ENCODE data around the gene RELL2. TPM values are rescaled to one million over a fixed set of nuclear protein-coding genes. Genes with fewer than 3 reads are reported as not detected.
A peak's percentile ranks its signal among the peaks of the same experiment; 100 is the strongest.

The RELL2 gene
- total RNA-seq, 1 donor from 2014 or later: 19.3 TPM

DNA sequence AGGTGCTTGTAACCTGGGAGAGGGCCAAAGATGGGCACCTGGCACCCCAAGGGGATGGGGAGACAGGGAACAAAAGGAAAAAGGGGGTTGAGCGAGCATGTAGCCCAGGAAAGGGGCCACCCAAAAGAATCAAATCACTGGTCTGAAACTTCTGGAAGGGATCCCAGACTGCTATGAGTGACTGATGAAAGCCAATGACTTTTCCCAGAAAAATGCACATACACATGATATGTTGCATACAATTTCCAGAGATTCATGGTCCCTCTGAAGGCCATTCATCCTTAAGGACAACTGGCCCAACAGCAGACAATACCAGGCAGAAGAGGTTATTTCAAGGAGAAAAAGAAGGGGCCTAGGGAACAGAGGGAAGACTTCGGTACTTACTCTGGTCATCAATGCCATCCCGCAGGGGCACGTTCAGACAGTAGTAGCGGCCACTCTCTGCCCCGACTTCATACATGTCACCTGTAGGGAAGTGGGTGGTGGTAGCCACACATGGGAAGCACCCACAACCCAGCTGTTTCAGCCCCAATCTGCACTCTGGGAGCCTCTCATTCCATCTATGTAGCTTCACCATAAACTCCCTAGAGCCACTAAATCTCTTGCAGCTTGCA is 8.5 kb upstream of the RELL2 start:
- no peaks in the 10 kb centered on the region for H3K9me3 Mint-ChIP-seq
- no peak overlapping the region for H3K4me3 Mint-ChIP-seq
- no peaks in the 10 kb centered on the region for H3K27me3 Mint-ChIP-seq (ENCODE audit: insufficient read depth)
- intact Hi-C loops (cut with micrococcal nuclease): no loop called here
- DNase-seq (ENCODE audit: low spot score): no peak
- no peak overlapping the region for H3K27ac Mint-ChIP-seq
- H3K36me3 Mint-ChIP-seq (ENCODE audit: low read depth): peaks cover 52% of the 10 kb centered on the region
- peaks cover 17% of the 10 kb centered on the region for H3K4me1 Mint-ChIP-seq (ENCODE audit: low read depth)

DNA sequence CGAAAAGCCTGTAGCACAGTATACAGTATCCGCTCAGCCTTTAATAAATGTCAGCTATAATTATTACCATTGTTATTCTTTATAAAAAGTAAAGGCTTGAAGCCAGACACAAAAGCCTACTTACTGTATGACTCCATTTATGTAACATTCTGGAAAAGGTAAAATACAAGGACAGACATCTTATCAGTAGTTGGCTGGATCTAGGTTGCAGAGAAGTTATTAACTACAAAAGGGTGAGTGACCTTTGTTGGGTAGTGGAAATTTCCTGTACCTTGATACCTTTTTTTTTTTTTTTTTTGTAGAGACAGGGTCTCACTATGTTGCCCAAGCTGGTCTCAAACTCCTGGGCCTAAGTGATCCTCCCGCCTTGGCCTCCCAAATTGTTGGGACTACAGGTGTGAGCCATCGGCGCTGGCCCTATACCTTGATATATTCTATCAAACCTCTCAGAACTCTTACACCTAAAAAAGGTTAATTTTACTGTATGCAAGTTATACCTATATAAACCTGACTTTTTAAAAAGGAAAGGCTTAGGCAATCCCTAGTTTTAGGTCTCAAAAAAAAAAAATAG is 6.1 kb upstream of the RELL2 start:
- Mint-ChIP-seq H3K4me1 (ENCODE audit: low read depth) (peaks cover 27% of the 10 kb centered on the region), H3K36me3 (ENCODE audit: low read depth) (peaks cover 45% of the 10 kb centered on the region), H3K27ac (no peak overlapping the region), H3K4me3 (no peak overlapping the region), H3K27me3 (ENCODE audit: insufficient read depth) (no peaks in the 10 kb centered on the region), H3K9me3 (no peaks in the 10 kb centered on the region)
- DNase-seq (ENCODE audit: low spot score): no peak
- intact Hi-C loops (cut with micrococcal nuclease): no loop called here

DNA sequence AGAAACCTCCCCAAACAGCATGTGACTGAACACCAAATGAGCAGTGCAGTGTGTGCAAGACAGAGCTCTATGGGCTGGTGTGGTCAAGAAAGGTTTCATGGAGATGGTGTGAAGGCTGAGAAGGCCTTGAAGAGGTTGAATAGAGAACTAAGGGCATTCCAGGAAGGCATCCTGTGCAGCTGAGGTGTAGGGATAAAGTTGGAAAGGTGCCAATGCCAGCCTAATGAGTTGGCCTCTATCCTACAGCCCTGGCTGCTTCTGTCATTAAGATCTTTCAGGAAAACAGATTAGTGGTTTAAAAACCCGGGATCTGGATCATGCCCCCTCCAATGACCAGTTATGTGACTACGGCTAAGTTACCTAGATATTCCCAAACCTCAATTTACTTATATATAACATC is 4.1 kb upstream of the RELL2 start:
- Mint-ChIP-seq H3K9me3 (no peaks in the 10 kb centered on the region), H3K4me1 (ENCODE audit: low read depth) (peaks cover 35% of the 10 kb centered on the region)
- intact Hi-C loops (cut with micrococcal nuclease): no loop called here

DNA sequence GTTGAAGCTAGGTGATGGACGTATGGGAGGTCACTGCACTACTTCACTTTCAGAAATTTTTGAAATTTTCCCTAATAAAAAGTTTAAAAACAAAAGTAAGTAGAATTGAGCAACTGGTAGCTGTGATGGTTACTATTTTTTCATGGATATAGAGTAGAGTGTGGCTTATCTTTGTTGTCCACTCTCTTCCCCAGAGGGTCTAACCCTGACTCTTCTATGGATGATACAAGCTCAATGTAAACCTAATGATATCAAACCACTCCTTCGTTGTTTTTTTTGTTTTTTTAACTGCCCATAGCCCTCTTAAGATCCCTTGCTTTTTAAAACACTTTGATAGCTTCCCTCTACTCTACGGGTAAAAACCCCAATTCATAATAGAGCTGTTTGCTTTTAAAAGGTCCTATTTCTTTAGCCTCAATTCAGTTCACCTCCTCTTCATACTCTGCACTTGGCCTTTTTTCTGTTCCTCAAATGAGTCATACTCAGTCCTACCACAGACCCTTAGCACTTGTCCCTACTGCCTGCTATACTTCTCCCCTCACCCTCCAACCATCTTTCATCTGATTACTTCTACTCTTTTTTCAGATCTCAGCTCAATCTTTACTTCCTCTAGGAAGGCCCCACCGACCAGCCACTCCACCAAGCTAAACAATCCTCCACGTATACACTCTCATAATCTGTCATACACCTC is 2.8 kb upstream of the RELL2 start:
- Mint-ChIP-seq H3K27ac (peak overlapping the region; percentile 13), H3K4me3 (peak overlapping the region; percentile 9), H3K27me3 (ENCODE audit: insufficient read depth) (no peaks in the 10 kb centered on the region), H3K36me3 (ENCODE audit: low read depth) (peaks cover 23% of the 10 kb centered on the region), H3K4me1 (ENCODE audit: low read depth) (peaks cover 44% of the 10 kb centered on the region), H3K9me3 (no peaks in the 10 kb centered on the region)
- no peak for DNase-seq (ENCODE audit: low spot score)
- intact Hi-C loops (cut with micrococcal nuclease): no loop called here

More for the DNA sequence above, 4.1 kb upstream of the RELL2 start:
- H3K27ac Mint-ChIP-seq: no peak overlapping the region
- no peaks in the 10 kb centered on the region for H3K27me3 Mint-ChIP-seq (ENCODE audit: insufficient read depth)
- peaks cover 33% of the 10 kb centered on the region for H3K36me3 Mint-ChIP-seq (ENCODE audit: low read depth)
- DNase-seq (ENCODE audit: low spot score): no peak
- H3K4me3 Mint-ChIP-seq: no peak overlapping the region

DNA sequence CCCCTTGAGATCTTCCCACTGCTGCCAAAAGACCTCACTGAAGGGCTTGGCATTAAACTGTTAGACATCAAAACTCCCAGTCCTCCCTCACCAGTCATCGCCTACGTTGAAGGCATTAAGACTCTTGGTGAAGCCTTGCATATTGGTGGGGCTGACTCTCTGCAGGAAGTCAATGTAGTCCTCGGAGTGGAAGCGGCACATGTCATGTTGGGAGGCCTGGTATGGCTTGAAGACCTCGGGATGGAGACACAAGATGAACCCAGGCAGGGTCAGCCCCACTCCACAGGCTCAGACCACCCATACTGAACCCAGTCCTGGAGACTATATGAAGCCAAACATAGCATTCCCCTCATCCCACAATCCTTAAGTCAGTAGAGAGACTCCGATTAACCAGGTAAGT is 2.1 kb upstream of the RELL2 start:
- Mint-ChIP-seq H3K27ac (no peak overlapping the region), H3K27me3 (ENCODE audit: insufficient read depth) (no peaks in the 10 kb centered on the region), H3K36me3 (ENCODE audit: low read depth) (peaks cover 21% of the 10 kb centered on the region), H3K4me1 (ENCODE audit: low read depth) (peaks cover 44% of the 10 kb centered on the region), H3K9me3 (no peaks in the 10 kb centered on the region), H3K4me3 (peak overlapping the region; percentile 93)
- no peak for DNase-seq (ENCODE audit: low spot score)
- intact Hi-C loops (cut with micrococcal nuclease): loop anchor here (5.0 kb wide), 2 partner anchors 312 to 1462 kb away; partner anchors contain the start of gene TAF7

DNA sequence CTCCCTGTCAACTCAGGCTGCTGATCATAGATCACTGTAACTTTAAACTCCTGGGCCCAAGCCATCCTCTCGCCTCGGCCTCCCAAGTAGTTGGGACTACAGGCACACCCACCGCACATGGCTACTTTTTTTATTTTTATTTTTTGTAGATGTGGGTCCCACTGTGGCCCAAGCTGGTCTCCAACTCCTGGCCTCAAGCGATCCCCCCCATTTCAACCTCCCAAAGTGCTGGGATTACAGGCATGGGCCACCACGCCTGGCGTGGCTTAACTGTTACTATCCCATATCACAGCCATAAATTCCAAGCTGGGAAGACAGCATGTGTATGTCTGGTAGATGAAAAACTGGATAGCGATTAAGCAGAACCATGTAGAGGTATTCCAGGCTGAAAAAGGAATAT is 1.2 kb upstream of the RELL2 start:
- Mint-ChIP-seq H3K27ac (no peak overlapping the region), H3K27me3 (ENCODE audit: insufficient read depth) (no peaks in the 10 kb centered on the region), H3K4me3 (peak overlapping the region; percentile 93), H3K36me3 (ENCODE audit: low read depth) (peaks cover 16% of the 10 kb centered on the region), H3K4me1 (ENCODE audit: low read depth) (peaks cover 44% of the 10 kb centered on the region), H3K9me3 (no peaks in the 10 kb centered on the region)
- intact Hi-C loops (cut with micrococcal nuclease): loop anchor here (1.0 to 5.0 kb wide), 8 partner anchors 12 to 1463 kb away; partner anchors contain the start of genes FCHSD1 and TAF7
- DNase-seq (ENCODE audit: low spot score): no peak

DNA sequence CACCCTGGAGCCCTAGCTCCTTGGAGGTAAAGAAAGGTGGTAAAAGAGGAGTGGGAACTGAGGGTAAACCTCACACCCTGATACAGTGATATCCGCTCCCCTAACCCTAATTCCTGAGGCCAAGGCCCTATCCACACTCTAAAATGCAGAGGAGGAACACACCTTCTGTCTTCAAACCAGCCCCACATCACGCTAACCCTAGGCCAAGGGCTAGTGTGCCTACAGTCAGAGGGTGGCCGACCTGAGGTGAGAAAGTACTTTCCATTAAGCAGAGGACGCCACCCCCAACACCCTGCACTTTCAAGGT is 738 bp upstream of the RELL2 start:
- H3K9me3 Mint-ChIP-seq: no peaks in the 10 kb centered on the region
- DNase-seq (ENCODE audit: low spot score): no peak
- peaks cover 20% of the 10 kb centered on the region for H3K36me3 Mint-ChIP-seq (ENCODE audit: low read depth)
- H3K4me3 Mint-ChIP-seq: peak overlapping the region; percentile 93
- H3K4me1 Mint-ChIP-seq (ENCODE audit: low read depth): peaks cover 48% of the 10 kb centered on the region
- peak overlapping the region; percentile 80 for H3K27ac Mint-ChIP-seq
- intact Hi-C loops (cut with micrococcal nuclease): loop anchor here (1.0 to 5.0 kb wide), 8 partner anchors 13 to 1464 kb away; partner anchors contain the start of genes FCHSD1 and TAF7
- H3K27me3 Mint-ChIP-seq (ENCODE audit: insufficient read depth): no peaks in the 10 kb centered on the region

DNA sequence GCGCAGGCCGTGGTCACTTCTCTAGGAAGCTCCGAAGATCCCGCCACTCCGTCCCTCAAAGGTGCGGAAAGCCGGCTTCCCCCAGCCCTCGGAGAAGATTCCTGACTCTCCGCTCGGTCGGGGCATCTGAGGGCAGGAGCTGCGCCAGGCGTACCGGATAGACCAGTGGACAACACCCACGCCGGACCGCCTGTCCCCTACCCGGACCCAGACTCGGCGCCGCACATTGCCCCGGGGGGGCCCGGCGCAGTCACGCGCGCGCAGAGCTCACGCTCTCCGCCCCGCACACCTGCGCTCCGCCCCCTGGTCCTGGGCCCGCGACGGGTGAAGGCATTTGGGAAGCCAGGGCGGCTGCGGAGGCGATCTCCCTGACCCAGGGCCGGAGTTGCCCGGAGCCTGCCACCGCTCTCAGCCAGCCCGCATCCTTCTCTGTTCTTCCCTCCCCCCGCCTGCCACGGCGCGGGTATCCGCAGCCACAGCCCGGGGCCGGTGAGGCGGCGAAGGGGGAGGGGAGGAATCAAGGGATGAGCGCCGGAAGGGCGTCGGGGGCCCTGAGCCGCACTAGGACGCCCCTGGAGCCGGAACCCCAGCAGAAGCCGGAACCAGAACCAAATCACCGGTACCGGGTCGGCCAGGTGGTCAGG is 448 bp downstream of the RELL2 start:
- Mint-ChIP-seq H3K9me3 (no peaks in the 10 kb centered on the region), H3K4me3 (peak overlapping the region; percentile 93), H3K36me3 (ENCODE audit: low read depth) (peaks cover 24% of the 10 kb centered on the region), H3K27ac (peak overlapping the region; percentile 76), H3K27me3 (ENCODE audit: insufficient read depth) (no peaks in the 10 kb centered on the region), H3K4me1 (ENCODE audit: low read depth) (peaks cover 60% of the 10 kb centered on the region)
- peak; percentile 52 for DNase-seq (ENCODE audit: low spot score)
- intact Hi-C loops (cut with micrococcal nuclease): loop anchor here (2.0 to 5.0 kb wide), 3 partner anchors 288 to 1465 kb away; partner anchors contain the start of gene TAF7

DNA sequence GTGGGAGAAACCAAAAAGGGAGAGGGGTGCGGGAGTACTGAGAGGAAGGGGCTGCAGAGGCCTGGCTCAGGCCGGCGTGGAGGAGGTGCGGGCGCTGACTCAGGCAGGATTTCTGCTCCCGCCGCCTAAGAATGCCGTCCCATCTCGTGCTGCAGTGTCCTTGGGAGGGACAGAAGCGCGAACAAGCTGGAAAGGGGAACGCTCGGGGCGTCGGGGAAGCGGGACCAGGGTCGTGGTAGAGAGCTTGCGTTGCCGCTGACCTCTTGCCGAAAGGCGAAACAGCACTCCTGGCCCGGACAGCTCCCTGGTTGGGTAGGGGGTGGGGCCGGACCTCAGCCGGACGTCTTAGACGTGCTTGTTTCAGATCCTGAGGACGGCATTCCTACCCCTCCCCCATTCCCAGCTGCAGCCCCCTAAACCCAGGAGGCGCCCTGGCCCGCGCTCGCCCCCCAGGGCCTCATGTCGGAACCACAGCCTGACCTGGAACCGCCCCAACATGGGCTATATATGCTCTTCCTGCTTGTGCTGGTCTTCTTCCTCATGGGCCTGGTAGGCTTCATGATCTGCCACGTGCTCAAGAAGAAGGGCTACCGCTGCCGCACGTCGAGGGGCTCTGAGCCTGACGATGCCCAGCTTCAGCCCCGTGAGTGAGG is 1.1 kb downstream of the RELL2 start:
- H3K27me3 Mint-ChIP-seq (ENCODE audit: insufficient read depth): no peaks in the 10 kb centered on the region
- peaks cover 55% of the 10 kb centered on the region for H3K4me1 Mint-ChIP-seq (ENCODE audit: low read depth)
- peaks cover 22% of the 10 kb centered on the region for H3K36me3 Mint-ChIP-seq (ENCODE audit: low read depth)
- peak overlapping the region; percentile 93 for H3K4me3 Mint-ChIP-seq
- no peaks in the 10 kb centered on the region for H3K9me3 Mint-ChIP-seq
- intact Hi-C loops (cut with micrococcal nuclease): loop anchor here (2.0 to 5.0 kb wide), 3 partner anchors 287 to 1466 kb away; partner anchors contain the start of gene TAF7
- peak overlapping the region; percentile 83 for H3K27ac Mint-ChIP-seq
- DNase-seq (ENCODE audit: low spot score): peak; percentile 25

DNA sequence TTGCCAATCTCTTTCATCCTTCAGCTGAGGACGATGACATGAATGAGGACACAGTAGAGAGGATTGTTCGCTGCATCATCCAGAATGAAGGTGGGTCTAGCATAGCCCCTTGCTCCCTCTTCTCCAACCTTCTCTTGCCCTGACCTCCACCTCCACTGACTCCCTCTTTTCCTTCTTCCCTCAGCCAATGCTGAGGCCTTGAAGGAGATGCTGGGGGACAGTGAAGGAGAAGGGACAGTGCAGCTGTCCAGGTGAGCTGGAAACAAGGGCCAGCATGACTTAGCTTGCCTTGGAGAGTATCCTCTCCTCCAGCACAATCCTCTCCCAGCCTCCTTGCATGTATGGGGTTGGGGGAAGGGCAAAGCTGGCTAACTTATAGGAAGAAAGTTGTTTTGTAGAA is 2.0 kb downstream of the RELL2 start:
- Mint-ChIP-seq H3K4me3 (peak overlapping the region; percentile 93), H3K4me1 (ENCODE audit: low read depth) (peaks cover 52% of the 10 kb centered on the region), H3K27ac (peak overlapping the region; percentile 83), H3K9me3 (no peaks in the 10 kb centered on the region), H3K27me3 (ENCODE audit: insufficient read depth) (no peaks in the 10 kb centered on the region), H3K36me3 (ENCODE audit: low read depth) (peaks cover 22% of the 10 kb centered on the region)
- no peak for DNase-seq (ENCODE audit: low spot score)
- intact Hi-C loops (cut with micrococcal nuclease): loop anchor here (5.0 kb wide), 2 partner anchors 316 to 1466 kb away; partner anchors contain the start of gene TAF7

DNA sequence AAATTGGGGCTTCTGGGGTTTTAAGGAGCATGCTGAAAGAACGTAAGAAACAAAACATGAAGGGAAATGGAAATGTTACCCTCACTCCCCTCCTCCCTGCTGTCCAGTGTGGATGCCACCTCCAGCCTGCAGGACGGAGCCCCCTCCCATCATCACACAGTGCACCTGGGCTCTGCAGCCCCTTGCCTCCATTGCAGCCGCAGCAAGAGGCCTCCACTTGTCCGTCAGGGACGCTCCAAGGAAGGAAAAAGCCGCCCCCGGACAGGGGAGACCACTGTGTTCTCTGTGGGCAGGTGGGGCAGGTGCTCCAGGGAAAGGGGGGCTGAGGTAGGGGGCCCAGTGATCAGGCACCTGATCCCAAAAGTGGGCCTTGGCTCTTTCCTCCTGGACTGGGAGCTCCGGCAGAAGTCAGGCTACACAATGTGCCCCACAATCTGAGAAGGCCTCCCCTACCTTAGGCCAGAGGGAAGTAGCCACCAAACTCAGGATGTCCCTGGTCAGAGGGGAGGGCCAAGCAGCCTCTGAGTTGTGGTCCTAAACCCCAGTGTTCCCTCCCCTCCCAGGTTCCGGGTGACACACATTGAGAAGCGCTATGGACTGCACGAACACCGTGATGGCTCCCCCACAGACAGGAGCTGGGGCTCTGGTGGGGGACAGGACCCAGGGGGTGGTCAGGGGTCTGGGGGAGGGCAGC is 2.7 kb downstream of the RELL2 start:
- intact Hi-C loops (cut with micrococcal nuclease): loop anchor here (5.0 kb wide), 2 partner anchors 317 to 1467 kb away; partner anchors contain the start of gene TAF7
- peaks cover 19% of the 10 kb centered on the region for H3K36me3 Mint-ChIP-seq (ENCODE audit: low read depth)
- H3K27ac Mint-ChIP-seq: no peak overlapping the region
- peak overlapping the region; percentile 93 for H3K4me3 Mint-ChIP-seq
- H3K9me3 Mint-ChIP-seq: no peaks in the 10 kb centered on the region
- no peaks in the 10 kb centered on the region for H3K27me3 Mint-ChIP-seq (ENCODE audit: insufficient read depth)
- DNase-seq (ENCODE audit: low spot score): no peak
- H3K4me1 Mint-ChIP-seq (ENCODE audit: low read depth): peaks cover 46% of the 10 kb centered on the region

DNA sequence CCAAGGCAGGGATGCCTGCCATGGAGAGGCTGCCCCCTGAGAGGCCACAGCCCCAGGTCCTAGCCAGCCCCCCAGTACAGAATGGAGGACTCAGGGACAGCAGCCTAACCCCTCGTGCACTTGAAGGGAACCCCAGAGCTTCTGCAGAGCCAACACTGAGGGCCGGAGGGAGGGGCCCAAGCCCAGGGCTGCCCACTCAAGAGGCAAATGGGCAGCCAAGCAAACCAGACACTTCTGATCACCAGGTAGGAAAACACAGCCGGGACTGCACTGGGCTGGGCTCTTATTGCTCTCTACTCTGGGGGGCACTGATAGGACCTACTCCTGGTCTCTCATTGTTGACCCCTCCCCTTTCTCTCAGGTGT is 3.2 kb downstream of the RELL2 start:
- peaks cover 22% of the 10 kb centered on the region for H3K36me3 Mint-ChIP-seq (ENCODE audit: low read depth)
- no peak for DNase-seq (ENCODE audit: low spot score)
- no peak overlapping the region for H3K27ac Mint-ChIP-seq
- peaks cover 40% of the 10 kb centered on the region for H3K4me1 Mint-ChIP-seq (ENCODE audit: low read depth)
- no peaks in the 10 kb centered on the region for H3K27me3 Mint-ChIP-seq (ENCODE audit: insufficient read depth)
- intact Hi-C loops (cut with micrococcal nuclease): no loop called here
- no peaks in the 10 kb centered on the region for H3K9me3 Mint-ChIP-seq
- H3K4me3 Mint-ChIP-seq: no peak overlapping the region
